ENCODE data around the gene BRSK1.

BRSK1 gene

GRCh38 chr19:55253842-55254624, 29.8 kb upstream of the BRSK1 start:
- no peak for DNase-seq (ENCODE audit: low read depth)

- DNase-seq (ENCODE audit: low read depth): no peak
These were observed 29.2 kb upstream of the BRSK1 start for GRCh38 chr19:55254625-55254977.

- DNase-seq (ENCODE audit: low read depth): peak; percentile 41
These were observed 28.0 kb upstream of the BRSK1 start for GRCh38 chr19:55255618-55256423.

GRCh38 chr19:55256562-55257460, 27.0 kb upstream of the BRSK1 start:
- DNase-seq (ENCODE audit: low read depth): peak; percentile 21

GRCh38 chr19:55257461-55258420, 26.1 kb upstream of the BRSK1 start:
- peak; percentile 30 for DNase-seq (ENCODE audit: low read depth)

- DNase-seq (ENCODE audit: low read depth): peak; percentile 7
These were observed 25.3 kb upstream of the BRSK1 start for GRCh38 chr19:55258476-55258827.

DNA sequence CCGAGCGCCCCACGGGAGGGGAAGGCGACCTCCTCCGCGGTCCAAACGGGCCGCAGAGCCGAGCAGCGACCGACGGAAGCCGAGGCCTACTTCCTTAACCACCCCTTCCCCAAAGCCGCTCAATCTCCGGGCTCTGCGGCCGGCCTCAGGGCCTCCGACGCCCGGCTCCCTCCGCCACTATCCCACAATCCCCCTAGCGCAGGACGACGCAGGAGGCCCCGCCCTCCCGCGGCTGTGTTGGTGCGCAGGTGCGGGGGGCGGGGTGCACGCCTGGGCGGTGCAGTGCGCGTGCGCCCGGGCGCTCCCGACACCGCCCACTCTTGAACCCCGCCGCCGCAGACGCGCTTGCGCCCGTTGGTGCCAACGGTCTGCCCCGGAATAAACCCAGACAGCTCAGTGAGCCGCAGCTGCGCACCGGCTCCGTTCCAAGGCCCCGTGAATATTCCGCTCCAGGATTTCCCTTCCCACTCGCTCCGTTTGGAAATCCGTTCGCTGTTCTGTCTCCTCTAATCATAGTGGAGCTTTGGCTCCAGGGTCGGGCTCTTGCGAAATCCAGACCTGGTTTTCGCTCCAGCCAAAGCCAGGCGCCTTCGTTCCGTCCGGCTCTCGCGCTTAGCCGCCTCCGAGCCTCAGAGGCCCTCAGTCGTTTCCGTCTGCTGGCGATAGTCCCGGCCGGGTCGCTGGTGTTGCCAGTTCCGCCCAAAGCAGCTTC, 24.8 kb upstream of the BRSK1 start, which contains the start of gene PPP6R1:
Gene PPP6R1, minus strand, starts transcription at position 190 of the 712 bp plus-strand sequence. CDS start 11,914 bp downstream, outside the sequence.
- peak; percentile 100 for DNase-seq (ENCODE audit: low read depth)

DNA sequence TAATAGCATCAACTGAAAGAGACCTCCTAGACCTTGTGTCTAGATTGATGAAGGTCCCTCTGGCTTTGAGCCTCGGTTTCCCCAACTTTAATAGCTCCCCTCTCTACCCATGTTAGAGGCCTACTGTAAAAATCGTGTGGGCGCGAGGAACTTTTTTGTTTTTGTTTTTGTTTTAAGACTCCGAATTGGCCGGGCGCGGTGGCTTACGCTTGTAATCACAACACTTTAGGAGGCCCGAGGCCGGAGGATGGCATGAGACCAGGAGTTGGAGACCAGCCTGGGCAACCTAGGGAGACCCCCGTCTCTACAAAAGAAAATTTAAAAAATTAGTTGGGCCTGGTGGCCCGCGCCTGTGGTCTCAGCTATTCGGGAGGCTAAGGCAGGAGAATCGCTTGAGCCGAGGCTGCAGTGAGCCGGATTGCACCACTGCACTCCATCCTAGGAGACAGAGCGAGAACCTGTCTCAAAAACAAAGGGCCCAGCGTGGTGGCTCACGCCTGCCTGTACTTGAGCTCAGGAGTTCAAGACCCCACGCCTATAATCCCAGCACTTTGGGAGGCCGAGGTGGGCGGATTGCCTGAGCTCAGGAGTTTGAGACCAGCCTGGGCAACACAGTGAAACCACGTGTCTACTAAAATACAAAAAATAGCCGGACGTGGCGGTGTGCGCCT, 24.1 kb upstream of the BRSK1 start:
- DNase-seq (ENCODE audit: low read depth): peak; percentile 16

- no peak for DNase-seq (ENCODE audit: low read depth)
These were observed 22.1 kb upstream of the BRSK1 start for GRCh38 chr19:55261671-55262126.

DNA sequence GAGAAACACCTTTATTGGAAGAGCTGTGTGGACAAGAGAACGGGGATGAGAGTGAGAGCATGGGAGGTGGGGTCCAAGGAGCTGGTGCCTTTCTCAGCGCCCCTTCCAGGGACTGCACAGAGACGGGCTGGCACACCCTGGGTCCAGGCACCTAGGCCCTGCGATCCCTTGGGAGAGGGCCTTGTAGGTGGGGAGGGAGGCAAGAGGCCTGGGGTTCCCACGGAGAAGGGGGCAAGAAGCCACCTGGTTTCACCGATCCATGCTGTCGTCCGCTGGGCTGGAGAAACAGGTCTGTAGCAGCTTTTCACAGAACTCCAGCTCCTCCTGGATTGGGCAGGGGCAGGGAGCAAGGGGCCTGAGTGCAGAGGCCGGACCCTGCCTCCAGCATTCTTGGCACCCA, 21.4 kb upstream of the BRSK1 start:
- DNase-seq (ENCODE audit: low read depth): no peak

GRCh38 chr19:55264531-55264930, 19.3 kb upstream of the BRSK1 start:
- DNase-seq (ENCODE audit: low read depth): peak; percentile 12

- no peak for DNase-seq (ENCODE audit: low read depth)
These were observed 18.6 kb upstream of the BRSK1 start for GRCh38 chr19:55265173-55265572.

DNA sequence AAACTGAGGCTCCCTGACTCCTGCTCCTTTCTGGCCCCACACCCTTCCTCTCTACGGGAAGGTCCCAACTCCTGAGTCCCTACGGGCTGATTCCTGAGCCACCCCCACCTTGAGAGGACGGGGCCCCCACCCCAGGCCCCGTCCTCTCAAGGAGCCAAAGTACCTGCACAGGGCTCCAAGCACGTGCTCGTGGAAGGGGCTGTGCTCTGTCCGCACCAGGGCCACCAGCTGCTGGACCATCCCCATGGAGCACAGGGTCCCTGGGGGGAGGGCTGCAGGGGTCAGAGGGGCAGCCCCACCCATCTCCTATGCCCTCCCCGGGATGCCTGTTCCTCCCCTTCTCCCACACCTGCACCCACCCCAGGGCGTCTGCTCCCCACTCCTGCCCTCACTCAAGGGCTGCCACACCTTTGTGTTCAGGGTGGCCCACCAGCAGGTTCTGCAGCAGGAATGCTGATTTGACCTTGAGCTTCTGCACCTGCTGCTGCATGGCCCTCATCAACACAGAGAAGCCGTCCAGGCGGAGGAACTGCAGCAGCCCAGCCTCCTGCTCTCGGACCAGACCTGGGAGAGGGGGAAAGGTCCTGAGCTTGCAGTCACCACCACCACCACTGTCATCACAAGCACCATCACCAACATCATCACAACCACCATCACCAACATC, 17.9 kb upstream of the BRSK1 start:
- no peak for DNase-seq (ENCODE audit: low read depth)

- DNase-seq (ENCODE audit: low read depth): no peak
These were observed 17.4 kb upstream of the BRSK1 start for GRCh38 chr19:55266404-55266803.

DNA sequence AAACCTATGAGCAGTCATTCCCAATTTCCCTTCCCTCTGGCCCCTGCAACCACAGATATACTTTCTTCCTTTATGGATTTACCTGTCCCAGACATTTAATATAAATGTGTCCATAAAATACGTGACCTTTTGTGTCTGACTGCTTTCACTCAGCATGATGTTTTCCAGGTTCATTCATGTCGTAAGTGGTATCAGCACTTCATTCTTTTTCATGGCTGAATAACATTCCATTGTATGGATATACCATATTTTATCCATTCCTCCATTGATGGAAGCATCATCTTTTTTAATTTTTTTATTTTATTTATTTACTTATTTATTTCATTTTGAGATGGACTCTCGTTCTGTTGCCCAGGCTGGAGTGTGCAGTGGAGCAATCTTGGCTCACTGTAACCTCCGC, 17.0 kb upstream of the BRSK1 start:
- no peak for DNase-seq (ENCODE audit: low read depth)

GRCh38 chr19:55269299-55269698, 14.5 kb upstream of the BRSK1 start:
- no peak for DNase-seq (ENCODE audit: low read depth)

DNA sequence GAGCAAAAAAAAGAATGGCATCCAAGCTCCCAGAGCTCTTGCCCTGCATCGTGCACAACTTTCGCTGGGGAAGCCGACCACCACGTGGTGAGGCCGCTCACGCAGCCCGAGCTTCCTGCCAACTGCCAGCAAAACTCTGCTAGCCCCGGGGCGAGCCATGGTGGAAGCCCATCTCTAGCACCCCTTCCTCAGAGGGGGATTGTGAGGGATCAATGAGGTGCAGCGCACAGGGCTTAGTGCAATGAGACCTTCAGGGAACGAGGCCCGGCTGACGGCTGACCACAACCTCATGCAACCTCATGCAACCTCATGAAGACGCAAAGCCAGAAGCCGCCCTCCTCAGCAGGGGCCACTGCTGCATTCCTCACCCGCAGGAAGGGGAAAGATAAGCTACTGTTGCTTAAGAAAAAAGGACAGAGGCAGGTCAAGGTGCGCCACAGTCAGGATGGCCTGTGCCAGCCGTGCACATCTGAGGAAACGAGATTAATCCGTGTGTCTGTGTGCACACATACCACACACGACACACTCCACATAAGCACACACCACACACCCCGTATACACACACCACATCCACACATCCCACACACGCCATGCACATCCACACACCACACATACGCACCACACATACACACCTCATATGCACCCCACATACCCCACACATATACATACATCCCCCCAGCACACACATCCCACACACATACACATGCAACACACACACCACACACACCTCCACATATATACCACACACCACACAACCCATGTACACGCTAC, 13.4 kb upstream of the BRSK1 start:
- no peak for DNase-seq (ENCODE audit: low read depth)

DNA sequence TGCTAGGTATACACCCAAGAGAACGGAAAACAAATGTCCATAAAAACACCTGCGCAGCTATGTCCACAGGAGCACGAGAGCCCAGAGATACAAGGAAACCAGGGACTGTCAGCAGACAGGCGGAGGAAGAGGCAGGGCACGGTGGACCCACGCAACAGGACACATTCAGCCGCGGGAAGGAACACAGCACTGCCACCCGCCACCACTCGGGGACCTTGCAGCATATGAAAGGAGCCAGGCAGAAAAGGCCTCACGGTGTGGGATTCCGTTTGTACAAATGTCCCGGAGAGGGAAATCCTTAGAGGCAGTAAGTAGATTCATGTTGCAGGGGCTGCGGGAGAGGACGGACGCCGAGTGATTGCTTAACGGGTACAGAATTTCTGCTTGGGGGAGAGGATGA, 11.7 kb upstream of the BRSK1 start:
- no peak for DNase-seq (ENCODE audit: low read depth)
